ENCODE data around the gene ALKBH7.
"Not testable (repeated sequence)": the region's sequence is repeated elsewhere in the genome, so short reads cannot be mapped to it uniquely, and the experiment has no call there.

The ALKBH7 gene

DNA sequence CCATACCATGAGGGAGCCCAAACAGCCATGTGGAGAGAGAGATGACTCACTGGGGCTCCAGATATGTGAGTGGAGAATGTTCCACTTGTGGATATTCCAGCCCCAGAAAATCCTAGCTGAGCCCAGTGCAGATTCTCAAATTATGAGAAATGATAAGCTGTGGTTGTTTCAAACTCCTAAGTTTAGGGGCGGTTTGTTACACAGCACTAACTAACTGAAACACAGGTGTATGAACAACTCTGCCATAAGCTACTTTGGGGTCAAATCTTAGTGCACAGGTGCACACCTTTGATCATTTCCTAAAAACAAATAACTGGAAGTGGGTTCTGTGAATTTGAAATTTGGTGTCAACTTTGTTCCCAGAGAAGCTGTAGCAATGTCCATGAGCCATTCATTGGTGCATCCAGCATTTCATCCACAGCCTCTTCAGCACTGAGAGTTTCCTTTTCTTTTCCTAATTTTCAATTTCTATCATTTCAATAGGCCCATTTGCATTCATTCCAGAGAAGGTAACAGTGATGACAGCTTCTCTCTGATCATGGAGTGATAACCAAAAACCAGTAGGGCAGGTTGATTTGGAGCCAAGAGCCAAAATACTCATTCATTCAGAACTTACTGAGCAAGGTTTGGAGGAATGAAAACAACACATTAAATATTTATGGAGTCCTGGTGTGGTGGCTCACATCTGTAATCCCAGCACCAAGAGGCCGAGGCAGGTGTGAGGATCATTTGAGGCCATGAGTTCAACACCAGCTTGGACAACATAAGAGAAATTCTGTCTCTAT lies 20.0 kb upstream of the ALKBH7 start:
- Histone ChIP-seq H3K4me3 (ENCODE audit: low read length in 2 of 2) (no peak overlapping the region), H3K9ac (ENCODE audit: low read depth in 1 of 2, low read length in 2 of 2) (no peak overlapping the region), H3K4me1 (ENCODE audit: control insufficient read depth in 2 of 2, insufficient read depth in 2 of 2, low read length in 2 of 2) (no peaks in the 10 kb centered on the region), H3K27ac (ENCODE audit: low read depth in 2 of 2, low read length in 2 of 2) (no peak overlapping the region), H3K9me3 (ENCODE audit: control insufficient read depth in 2 of 2, low read length in 2 of 2) (no peaks in the 10 kb centered on the region), H3K36me3 (ENCODE audit: control insufficient read depth in 2 of 2, insufficient read depth in 2 of 2, low read length in 2 of 2) (no peaks in the 10 kb centered on the region), H3K27me3 (ENCODE audit: control insufficient read depth in 2 of 2, insufficient read depth in 2 of 2, low read length in 2 of 2) (no peaks in the 10 kb centered on the region)

GRCh38 chr19:6354098-6354674 lies 18.4 kb upstream of the ALKBH7 start:
- no peak overlapping the region for H3K4me3 ChIP-seq (ENCODE audit: low read length in 2 of 2)

GRCh38 chr19:6355321-6356040 lies 17.1 kb upstream of the ALKBH7 start:
- H3K36me3 ChIP-seq (ENCODE audit: control insufficient read depth in 2 of 2, insufficient read depth in 2 of 2, low read length in 2 of 2); H3K4me3 ChIP-seq (ENCODE audit: low read length in 2 of 2); H3K9me3 ChIP-seq (ENCODE audit: control insufficient read depth in 2 of 2, low read length in 2 of 2); H3K4me1 ChIP-seq (ENCODE audit: control insufficient read depth in 2 of 2, insufficient read depth in 2 of 2, low read length in 2 of 2); H3K27me3 ChIP-seq (ENCODE audit: control insufficient read depth in 2 of 2, insufficient read depth in 2 of 2, low read length in 2 of 2); H3K27ac ChIP-seq (ENCODE audit: low read depth in 2 of 2, low read length in 2 of 2); H3K9ac ChIP-seq (ENCODE audit: low read depth in 1 of 2, low read length in 2 of 2): not testable (repeated sequence)

More at GRCh38 chr19:6354098-6354674, 18.4 kb upstream of the ALKBH7 start:
- H3K27me3 ChIP-seq (ENCODE audit: control insufficient read depth in 2 of 2, insufficient read depth in 2 of 2, low read length in 2 of 2), result no peaks in the 10 kb centered on the region
- no peaks in the 10 kb centered on the region for H3K36me3 ChIP-seq (ENCODE audit: control insufficient read depth in 2 of 2, insufficient read depth in 2 of 2, low read length in 2 of 2)
- H3K9me3 ChIP-seq (ENCODE audit: control insufficient read depth in 2 of 2, low read length in 2 of 2), result no peaks in the 10 kb centered on the region
- H3K4me1 ChIP-seq (ENCODE audit: control insufficient read depth in 2 of 2, insufficient read depth in 2 of 2, low read length in 2 of 2), result no peaks in the 10 kb centered on the region
- H3K27ac ChIP-seq (ENCODE audit: low read depth in 2 of 2, low read length in 2 of 2), result no peak overlapping the region
- H3K9ac ChIP-seq (ENCODE audit: low read depth in 1 of 2, low read length in 2 of 2), result no peak overlapping the region

- no peaks in the 10 kb centered on the region for H3K27me3 ChIP-seq (ENCODE audit: control insufficient read depth in 2 of 2, insufficient read depth in 2 of 2, low read length in 2 of 2)
Observed at GRCh38 chr19:6357174-6357573, 15.4 kb upstream of the ALKBH7 start.

GRCh38 chr19:6358003-6358402 lies 14.6 kb upstream of the ALKBH7 start:
- H3K4me3 ChIP-seq (ENCODE audit: low read length in 2 of 2), result no peak overlapping the region
- H3K9ac ChIP-seq (ENCODE audit: low read depth in 1 of 2, low read length in 2 of 2), result no peak overlapping the region
- H3K27ac ChIP-seq (ENCODE audit: low read depth in 2 of 2, low read length in 2 of 2), result no peak overlapping the region

More at GRCh38 chr19:6357174-6357573, 15.4 kb upstream of the ALKBH7 start:
- Histone ChIP-seq H3K36me3 (ENCODE audit: control insufficient read depth in 2 of 2, insufficient read depth in 2 of 2, low read length in 2 of 2) (no peaks in the 10 kb centered on the region), H3K9me3 (ENCODE audit: control insufficient read depth in 2 of 2, low read length in 2 of 2) (no peaks in the 10 kb centered on the region), H3K9ac (ENCODE audit: low read depth in 1 of 2, low read length in 2 of 2) (no peak overlapping the region), H3K4me1 (ENCODE audit: control insufficient read depth in 2 of 2, insufficient read depth in 2 of 2, low read length in 2 of 2) (peaks cover 2 to 3% of the 10 kb centered on the region in 2 donors), H3K4me3 (ENCODE audit: low read length in 2 of 2) (no peak overlapping the region), H3K27ac (ENCODE audit: low read depth in 2 of 2, low read length in 2 of 2) (no peak overlapping the region)

GRCh38 chr19:6359568-6360341 lies 12.8 kb upstream of the ALKBH7 start:
- peaks cover 0 to 5% of the 10 kb centered on the region in 2 donors for H3K36me3 ChIP-seq (ENCODE audit: control insufficient read depth in 2 of 2, insufficient read depth in 2 of 2, low read length in 2 of 2)
- H3K9me3 ChIP-seq (ENCODE audit: control insufficient read depth in 2 of 2, low read length in 2 of 2), result no peaks in the 10 kb centered on the region
- H3K4me3 ChIP-seq (ENCODE audit: low read length in 2 of 2), result no peak overlapping the region
- H3K9ac ChIP-seq (ENCODE audit: low read depth in 1 of 2, low read length in 2 of 2), result no peak overlapping the region
- peaks cover 7 to 9% of the 10 kb centered on the region in 2 donors for H3K4me1 ChIP-seq (ENCODE audit: control insufficient read depth in 2 of 2, insufficient read depth in 2 of 2, low read length in 2 of 2)
- H3K27ac ChIP-seq (ENCODE audit: low read depth in 2 of 2, low read length in 2 of 2), result no peak overlapping the region
- H3K27me3 ChIP-seq (ENCODE audit: control insufficient read depth in 2 of 2, insufficient read depth in 2 of 2, low read length in 2 of 2), result no peaks in the 10 kb centered on the region

More at GRCh38 chr19:6358003-6358402, 14.6 kb upstream of the ALKBH7 start:
- Histone ChIP-seq H3K27me3 (ENCODE audit: control insufficient read depth in 2 of 2, insufficient read depth in 2 of 2, low read length in 2 of 2) (no peaks in the 10 kb centered on the region), H3K4me1 (ENCODE audit: control insufficient read depth in 2 of 2, insufficient read depth in 2 of 2, low read length in 2 of 2) (peaks cover 7 to 9% of the 10 kb centered on the region in 2 donors), H3K36me3 (ENCODE audit: control insufficient read depth in 2 of 2, insufficient read depth in 2 of 2, low read length in 2 of 2) (no peaks in the 10 kb centered on the region), H3K9me3 (ENCODE audit: control insufficient read depth in 2 of 2, low read length in 2 of 2) (no peaks in the 10 kb centered on the region)

GRCh38 chr19:6360445-6360844 lies 12.1 kb upstream of the ALKBH7 start:
- H3K4me3 ChIP-seq (ENCODE audit: low read length in 2 of 2); H3K27ac ChIP-seq (ENCODE audit: low read depth in 2 of 2, low read length in 2 of 2); H3K4me1 ChIP-seq (ENCODE audit: control insufficient read depth in 2 of 2, insufficient read depth in 2 of 2, low read length in 2 of 2); H3K27me3 ChIP-seq (ENCODE audit: control insufficient read depth in 2 of 2, insufficient read depth in 2 of 2, low read length in 2 of 2); H3K9ac ChIP-seq (ENCODE audit: low read depth in 1 of 2, low read length in 2 of 2); H3K9me3 ChIP-seq (ENCODE audit: control insufficient read depth in 2 of 2, low read length in 2 of 2); H3K36me3 ChIP-seq (ENCODE audit: control insufficient read depth in 2 of 2, insufficient read depth in 2 of 2, low read length in 2 of 2): not testable (repeated sequence)

GRCh38 chr19:6360857-6361216 lies 11.8 kb upstream of the ALKBH7 start:
- not testable (repeated sequence) for H3K9me3 ChIP-seq (ENCODE audit: control insufficient read depth in 2 of 2, low read length in 2 of 2); H3K27me3 ChIP-seq (ENCODE audit: control insufficient read depth in 2 of 2, insufficient read depth in 2 of 2, low read length in 2 of 2); H3K36me3 ChIP-seq (ENCODE audit: control insufficient read depth in 2 of 2, insufficient read depth in 2 of 2, low read length in 2 of 2); H3K9ac ChIP-seq (ENCODE audit: low read depth in 1 of 2, low read length in 2 of 2); H3K4me1 ChIP-seq (ENCODE audit: control insufficient read depth in 2 of 2, insufficient read depth in 2 of 2, low read length in 2 of 2)
- peak overlapping the region; percentile 76 for H3K4me3 ChIP-seq (ENCODE audit: low read length in 2 of 2)
- peak overlapping the region in 1 of 2 donors; percentile 70 for H3K27ac ChIP-seq (ENCODE audit: low read depth in 2 of 2, low read length in 2 of 2)

DNA sequence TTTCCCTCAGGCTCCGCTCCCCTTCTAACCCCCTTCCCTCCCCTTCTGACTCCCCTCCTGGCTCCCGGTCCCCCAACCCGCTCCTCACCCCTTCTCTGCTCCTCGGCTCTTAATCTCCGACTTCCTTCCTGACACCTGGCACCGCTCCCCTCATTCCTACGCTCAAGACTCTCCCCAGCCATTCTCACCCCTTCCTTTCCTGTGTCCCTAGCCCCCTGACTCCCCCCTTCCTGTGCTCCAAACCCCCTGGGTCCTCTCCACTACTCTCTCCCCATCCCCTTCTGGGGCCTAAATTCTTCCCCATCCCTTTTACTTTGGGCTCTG lies 10.6 kb upstream of the ALKBH7 start:
- H3K4me1 ChIP-seq (ENCODE audit: control insufficient read depth in 2 of 2, insufficient read depth in 2 of 2, low read length in 2 of 2), result peaks cover 7 to 9% of the 10 kb centered on the region in 2 donors
- peaks cover 13 to 17% of the 10 kb centered on the region in 2 donors for H3K36me3 ChIP-seq (ENCODE audit: control insufficient read depth in 2 of 2, insufficient read depth in 2 of 2, low read length in 2 of 2)
- no peaks in the 10 kb centered on the region for H3K9me3 ChIP-seq (ENCODE audit: control insufficient read depth in 2 of 2, low read length in 2 of 2)
- H3K4me3 ChIP-seq (ENCODE audit: low read length in 2 of 2), result peak overlapping the region; percentile 76
- no peaks in the 10 kb centered on the region for H3K27me3 ChIP-seq (ENCODE audit: control insufficient read depth in 2 of 2, insufficient read depth in 2 of 2, low read length in 2 of 2)
- H3K27ac ChIP-seq (ENCODE audit: low read depth in 2 of 2, low read length in 2 of 2), result peak overlapping the region; percentile 65 to 70
- H3K9ac ChIP-seq (ENCODE audit: low read depth in 1 of 2, low read length in 2 of 2), result peak overlapping the region; percentile 56 to 82

Measured in mucosa of rectum (tissue), 2 donors.